RKO (cell line): ENCODE results near the gene EPHA8.

Experiments used
- DNase-seq: peaks from one replicate; pipeline ENCODE4 v3.0.0-alpha.2; 2016; ENCODE audit warnings: low spot score

EPHA8 gene

DNA sequence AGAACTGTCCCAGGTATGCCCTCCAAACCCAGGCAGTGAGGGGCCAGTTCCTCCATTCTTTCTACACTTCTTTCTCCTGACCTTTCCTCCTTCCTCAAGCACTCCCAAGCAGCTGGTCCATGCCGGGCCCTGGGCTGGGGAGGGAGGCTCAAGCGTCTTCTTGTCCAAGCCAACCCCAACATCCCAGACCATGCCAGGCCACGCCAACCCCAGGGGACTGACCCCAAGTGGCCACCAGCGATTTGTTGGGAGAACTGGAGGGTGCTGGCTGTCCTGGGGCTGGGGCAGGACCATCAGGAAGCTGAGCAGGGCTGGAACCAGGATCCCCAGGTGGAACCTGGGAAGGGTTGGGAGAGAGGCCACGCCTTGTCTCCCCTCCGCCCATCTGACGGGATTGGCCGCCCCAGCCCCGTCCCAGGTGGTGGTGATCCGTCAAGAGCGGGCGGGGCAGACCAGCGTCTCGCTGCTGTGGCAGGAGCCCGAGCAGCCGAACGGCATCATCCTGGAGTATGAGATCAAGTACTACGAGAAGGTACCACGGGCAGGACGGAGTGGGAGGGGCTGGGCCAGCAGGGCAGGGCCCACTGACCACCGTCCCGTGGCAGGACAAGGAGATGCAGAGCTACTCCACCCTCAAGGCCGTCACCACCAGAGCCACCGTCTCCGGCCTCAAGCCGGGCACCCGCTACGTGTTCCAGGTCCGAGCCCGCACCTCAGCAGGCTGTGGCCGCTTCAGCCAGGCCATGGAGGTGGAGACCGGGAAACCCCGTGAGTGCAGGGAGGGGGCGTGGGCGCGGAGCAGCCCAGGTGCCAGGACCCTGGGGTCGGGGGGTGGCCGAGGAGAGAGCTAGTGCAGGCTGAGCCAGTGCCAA lies 29.9 kb downstream of the EPHA8 start:
- DNase-seq = no peak

DNA sequence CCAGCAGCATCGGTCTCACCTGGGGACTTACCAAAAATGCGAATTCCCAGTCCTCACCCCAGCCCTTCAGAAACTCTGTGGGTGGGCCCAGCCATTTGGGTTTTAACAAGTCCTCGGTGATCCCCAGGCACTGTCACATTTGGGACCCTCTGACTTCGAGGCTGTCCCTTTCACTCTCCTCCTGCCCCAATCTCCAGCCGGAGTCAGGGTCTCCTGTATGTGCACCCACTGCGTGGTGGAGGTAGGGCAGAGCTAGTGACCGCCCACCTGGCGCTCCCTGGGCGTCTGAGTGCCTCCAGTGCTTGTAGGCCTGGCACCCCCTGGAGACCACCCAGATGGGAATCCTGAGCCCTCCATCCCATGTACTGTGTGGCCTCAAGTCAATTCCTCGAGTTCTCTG lies 31.1 kb downstream of the EPHA8 start:
- DNase-seq = no peak

DNA sequence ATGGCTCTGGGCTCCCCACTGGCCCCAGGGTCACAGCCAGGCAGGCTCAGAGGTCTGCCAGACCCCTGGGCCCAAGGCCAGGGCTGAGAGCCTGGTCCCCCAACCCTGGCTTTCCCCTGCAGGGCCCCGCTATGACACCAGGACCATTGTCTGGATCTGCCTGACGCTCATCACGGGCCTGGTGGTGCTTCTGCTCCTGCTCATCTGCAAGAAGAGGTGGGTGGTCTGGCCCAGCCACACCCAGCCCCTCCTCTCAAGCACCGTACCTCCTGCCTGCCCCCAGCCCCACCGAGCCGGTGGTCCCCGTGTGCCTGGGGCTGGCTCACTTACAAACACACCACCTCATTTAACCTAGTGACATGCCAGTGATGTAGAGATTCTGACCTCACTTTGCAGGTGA lies 31.8 kb downstream of the EPHA8 start:
- DNase-seq = no peak

DNA sequence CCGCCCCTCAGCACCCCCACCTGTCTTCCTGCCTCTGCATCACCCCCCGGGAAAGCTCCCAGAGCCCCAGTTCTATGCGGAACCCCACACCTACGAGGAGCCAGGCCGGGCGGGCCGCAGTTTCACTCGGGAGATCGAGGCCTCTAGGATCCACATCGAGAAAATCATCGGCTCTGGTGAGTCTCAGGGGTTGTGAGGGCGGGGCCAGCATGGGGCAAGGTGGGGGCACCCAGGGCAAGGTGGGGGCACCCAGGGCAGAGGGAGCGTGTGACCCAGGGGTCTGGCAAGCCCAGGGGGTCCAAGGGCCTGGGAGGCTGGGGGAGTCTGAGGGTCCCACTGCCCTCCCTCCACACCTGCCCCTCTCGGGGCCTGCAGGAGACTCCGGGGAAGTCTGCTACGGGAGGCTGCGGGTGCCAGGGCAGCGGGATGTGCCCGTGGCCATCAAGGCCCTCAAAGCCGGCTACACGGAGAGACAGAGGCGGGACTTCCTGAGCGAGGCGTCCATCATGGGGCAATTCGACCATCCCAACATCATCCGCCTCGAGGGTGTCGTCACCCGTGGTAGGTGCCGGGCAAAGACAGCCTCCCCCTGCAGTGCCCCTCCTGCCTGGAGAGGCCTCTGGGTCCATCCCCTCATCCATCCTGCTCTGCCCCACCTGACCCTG lies 34.1 kb downstream of the EPHA8 start:
- DNase-seq = no peak

DNA sequence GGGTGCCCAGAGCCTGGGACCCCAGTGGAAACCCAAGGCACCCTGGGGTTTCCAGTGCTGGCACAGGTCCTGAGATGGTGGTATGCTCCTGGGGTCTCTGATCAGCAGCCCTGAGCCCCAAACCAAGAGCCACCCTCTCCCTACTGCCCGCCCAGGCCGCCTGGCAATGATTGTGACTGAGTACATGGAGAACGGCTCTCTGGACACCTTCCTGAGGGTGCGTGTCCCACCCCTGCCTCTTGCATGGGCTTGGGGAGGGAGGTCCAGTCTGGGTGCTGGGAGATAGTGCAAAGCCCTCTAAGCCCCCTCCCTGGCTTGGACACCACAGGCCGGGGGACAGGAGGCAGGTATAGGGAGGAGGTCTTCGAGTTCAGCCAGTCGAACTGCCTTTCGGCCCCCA lies 34.7 kb downstream of the EPHA8 start:
- no peak for DNase-seq

DNA sequence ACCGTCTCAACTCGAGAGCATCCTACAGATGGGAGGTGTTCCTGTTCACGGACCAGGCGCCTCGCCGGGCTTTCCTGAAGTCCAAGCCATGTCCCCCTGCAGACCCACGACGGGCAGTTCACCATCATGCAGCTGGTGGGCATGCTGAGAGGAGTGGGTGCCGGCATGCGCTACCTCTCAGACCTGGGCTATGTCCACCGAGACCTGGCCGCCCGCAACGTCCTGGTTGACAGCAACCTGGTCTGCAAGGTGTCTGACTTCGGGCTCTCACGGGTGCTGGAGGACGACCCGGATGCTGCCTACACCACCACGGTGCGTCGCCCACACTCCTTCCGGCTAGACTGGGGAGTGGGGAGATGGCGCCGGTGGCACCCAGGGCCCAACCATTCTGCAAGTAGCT lies 35.4 kb downstream of the EPHA8 start:
- DNase-seq = no peak

DNA sequence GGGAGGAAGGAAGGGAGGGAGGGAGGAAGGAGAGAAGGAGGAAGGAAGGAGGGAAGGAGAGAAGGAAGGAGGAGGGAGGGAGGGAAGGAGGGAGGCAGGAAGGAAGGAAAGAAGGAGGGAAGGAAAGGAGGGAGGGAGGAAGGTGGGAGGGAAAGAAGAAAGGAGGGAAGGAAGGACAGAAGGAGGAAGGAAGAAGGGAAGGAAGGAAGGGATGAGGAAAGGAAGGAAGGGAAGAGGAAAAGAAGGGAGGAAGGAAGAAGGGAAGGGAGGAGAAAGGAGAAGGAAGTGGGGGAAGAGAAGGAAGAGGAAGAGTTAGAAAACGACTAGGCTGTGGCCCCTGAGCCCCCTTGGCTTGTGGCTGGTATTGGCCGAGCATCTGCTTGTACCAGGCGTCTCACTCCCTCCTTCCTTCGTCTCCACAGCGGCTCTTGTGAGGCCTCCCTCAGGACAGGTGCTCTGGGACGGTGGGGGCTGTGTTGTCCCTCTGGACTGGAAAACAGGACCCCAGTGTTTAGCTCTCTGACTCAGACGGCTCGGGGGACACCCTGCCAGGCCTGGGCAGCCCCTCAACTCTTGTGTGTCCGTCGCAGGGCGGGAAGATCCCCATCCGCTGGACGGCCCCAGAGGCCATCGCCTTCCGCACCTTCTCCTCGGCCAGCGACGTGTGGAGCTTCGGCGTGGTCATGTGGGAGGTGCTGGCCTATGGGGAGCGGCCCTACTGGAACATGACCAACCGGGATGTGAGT lies 37.0 kb downstream of the EPHA8 start:
- DNase-seq = no peak

DNA sequence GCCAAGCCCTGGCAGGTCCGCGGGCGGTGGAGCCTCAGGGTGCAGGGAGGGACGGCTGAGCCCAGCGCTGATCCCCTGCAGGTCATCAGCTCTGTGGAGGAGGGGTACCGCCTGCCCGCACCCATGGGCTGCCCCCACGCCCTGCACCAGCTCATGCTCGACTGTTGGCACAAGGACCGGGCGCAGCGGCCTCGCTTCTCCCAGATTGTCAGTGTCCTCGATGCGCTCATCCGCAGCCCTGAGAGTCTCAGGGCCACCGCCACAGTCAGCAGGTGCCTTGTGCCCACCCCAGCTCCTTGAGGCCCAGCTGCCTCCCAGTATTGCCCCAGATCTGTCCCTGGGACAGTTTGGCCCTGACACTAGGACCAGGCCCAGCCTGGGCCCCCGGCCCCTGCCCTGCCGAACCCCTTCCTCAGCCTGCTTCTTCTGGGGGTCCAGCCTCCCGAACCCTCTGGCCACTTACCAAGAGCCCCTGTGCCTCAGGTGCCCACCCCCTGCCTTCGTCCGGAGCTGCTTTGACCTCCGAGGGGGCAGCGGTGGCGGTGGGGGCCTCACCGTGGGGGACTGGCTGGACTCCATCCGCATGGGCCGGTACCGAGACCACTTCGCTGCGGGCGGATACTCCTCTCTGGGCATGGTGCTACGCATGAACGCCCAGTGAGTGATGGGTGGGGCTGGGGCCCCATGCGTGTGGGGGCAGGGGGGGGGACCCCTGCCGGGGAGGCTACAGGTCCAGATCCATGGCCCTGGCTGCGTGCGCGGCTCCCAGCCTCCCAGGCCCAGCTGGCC lies 37.7 kb downstream of the EPHA8 start:
- no peak for DNase-seq

DNA sequence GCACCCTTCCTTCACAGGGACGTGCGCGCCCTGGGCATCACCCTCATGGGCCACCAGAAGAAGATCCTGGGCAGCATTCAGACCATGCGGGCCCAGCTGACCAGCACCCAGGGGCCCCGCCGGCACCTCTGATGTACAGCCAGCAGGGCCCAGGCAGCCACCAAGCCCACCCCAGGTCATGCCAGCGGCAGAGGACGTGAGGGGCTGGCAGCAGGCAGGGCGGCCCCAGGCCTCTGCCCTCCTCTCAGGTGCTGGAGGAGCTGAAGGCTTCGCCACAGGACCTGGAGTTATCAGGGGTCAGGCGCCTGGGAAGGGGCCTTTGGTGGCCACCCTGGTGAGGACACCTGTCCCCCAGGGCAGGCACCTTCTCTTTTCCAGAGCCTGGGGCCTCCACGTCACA lies 38.3 kb downstream of the EPHA8 start:
- no peak for DNase-seq

DNA sequence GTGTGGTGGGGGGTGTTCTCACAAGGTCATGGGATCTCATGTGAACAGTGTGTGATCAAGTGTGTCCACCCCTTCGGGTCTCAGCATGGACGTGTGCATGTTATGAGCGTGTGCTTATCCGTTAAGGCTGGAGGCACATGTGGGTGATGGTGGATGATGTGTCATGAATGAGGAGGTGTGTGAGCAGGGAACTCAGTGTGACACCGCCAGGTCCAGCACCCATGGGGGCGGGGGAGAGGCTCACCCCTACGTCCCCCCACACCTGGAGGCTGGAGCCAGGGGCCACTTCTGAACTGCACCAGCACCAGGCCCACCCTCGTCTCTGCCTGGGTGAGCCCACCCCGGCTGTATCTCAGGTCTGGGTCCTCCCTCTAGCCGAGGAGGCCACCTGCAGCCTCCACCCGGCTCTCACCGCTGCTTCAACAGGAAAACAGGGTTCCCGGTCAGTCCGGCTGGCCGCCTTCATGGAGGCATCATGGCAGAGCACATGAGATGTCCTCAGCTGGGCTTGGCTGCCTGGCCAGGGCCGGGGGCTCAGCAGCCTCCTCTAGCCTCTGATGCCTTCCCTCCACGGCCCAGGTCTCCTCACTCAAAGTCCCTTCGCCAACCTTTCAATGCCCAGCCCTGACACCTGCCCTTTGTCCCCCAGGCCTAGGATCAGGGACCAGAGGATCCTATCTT lies 38.9 kb downstream of the EPHA8 start:
- DNase-seq = no peak

DNA sequence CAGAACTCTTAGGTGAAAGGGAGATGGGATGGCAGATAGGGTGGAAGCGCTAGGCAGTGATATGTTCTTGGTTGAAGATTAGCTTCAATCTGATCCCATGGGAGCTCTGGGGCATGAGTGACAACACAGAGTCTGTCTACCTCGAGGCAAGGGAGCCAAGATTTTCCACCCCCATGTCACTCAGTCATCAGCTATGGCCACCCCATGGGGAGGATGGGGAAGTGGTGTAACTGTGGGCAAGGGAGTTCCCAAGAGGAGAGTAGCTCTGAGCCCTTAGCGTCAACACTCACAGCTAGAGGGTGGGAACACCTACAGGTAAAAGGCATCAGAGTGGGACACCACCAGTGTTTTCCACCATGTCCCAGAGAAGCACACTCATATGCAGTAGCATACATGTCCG lies 42.9 kb downstream of the EPHA8 start:
- no peak for DNase-seq

DNA sequence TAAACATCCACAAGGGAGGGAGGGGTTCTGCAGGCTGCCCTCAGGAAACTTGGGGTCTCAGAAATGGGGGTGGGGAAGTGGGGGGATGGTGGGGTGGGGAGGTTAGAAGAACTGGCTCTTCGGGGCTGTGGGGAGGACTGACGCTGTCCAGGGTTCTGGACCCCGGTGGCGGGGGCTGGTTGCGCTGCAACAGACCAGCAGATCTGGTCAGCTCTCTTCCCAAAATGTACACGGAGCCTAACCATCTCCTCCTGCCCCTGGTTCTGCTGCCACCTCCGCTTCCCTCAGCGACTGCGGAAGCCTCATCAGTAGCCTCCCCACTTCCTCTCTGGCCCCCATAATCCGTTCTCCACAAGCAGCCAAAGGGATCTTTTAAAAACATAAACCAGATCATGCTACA lies 43.9 kb downstream of the EPHA8 start:
- DNase-seq = no peak

DNA sequence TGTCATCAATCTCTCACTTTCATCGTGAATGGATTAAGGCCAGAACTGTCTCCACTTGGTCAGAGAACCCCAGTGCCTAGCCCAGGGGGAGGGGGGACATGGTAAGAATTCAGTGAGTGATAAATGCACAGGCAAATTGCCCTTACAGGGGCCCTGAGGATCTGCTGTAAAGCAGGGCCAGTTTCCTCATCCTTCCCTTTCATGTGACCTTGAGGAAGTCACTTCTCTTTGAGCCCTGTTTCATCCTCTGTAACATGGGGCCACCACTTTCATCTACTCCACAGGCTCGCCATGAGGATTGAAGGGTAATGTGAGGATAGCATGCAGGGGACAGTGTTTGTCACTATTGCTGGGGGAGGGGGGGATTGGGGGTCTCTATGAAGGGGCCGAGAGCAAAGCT lies 45.1 kb downstream of the EPHA8 start:
- no peak for DNase-seq

DNA sequence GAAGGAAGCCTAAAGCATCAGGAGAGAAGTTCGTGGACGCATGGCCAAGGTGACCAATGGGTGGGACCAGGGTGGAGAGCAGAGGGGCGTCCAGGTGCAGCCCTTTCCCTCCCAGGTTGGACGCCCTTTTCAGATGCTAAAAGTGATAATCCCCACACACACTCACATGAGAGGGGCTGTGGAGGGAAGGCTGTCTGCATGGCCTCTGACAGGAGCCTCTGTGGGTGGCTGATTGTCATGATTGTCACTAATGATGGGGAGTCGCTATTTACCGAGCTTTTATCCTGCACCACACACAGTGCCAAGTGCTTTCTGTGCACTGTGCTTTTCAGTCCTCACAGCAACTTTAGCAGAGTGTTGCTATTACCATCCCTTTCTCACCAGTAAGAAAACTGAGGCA lies 46.0 kb downstream of the EPHA8 start:
- no peak for DNase-seq

DNA sequence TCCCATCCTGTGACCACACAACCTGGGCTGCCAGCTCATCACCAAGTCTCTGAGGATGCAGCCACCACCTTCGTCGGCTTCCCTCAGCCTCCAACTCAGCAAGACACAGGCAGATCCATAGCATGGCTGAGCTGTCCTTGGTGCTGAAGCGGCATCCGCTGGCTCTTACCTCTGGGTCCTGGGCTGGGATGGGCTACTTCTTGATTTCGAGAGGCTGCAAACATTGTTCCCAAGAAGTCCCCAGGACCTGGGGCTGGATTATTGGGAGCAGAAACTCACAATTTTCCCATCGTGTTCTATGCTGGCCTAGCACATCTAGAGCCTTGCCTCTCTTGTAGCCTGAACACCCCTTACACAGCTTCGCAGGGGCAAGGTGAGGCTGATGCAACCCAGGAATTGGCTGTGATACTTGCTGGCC lies 48.2 kb downstream of the EPHA8 start:
- peak; percentile 76 for DNase-seq

DNA sequence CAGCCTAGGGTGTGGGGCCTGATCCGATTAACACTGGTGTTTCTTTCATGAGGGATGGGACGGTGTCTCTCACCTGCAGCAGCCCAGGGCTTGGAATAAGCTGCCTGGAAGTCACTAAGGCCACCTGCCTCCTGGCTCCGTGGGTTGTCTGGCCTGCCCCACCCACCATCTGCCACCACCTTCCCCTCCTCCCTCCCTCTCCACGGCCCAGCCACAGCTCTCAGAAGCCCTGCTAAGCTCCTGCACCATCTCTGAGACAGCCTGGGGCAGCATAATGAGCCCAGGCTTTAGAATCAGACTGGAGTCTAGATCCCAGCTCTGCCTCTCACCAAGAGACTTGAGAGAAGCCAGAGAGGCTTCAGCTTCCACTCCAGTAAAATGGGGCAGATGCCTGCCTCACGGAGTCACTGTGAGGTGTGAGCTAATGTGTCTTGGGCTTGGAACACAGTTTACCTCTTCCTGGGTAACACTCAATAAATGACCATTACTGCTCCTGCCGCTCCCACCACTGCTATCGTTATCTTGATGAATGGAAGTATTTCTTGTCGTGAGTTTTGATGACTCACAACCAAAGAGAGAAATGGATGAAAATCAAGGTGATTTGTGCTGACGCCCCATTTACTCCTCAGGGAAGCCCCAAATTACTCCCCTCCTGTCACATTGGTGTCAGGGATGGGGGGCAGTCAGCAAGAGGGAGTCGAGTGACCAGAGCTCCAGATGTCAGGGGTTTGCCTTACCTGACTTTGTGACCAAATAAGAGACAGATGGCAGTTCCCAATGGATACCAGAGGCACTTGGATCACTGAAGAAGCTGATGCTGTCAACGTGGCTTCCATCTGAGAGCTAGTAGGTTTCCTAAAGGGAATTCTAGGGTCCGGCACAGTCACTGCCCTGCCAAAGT lies 49.6 kb downstream of the EPHA8 start:
- DNase-seq = no peak

DNA sequence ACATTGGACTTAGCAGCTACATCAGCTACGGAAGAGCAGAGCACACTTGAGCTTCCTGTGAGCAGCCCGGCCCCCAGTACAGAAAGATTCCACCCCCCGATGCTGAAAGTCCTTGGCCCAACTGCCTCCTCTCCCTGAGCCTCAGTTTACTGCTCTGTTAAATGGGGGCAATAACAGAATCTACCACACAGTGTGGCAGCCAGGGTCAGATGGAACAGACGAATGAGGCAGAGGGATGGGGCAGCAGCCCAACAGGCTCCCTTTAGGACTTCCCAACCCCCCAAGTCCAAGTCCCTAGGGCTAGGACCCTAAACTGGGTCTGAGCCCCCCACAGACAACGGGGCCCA lies 50.3 kb downstream of the EPHA8 start:
- DNase-seq = no peak

DNA sequence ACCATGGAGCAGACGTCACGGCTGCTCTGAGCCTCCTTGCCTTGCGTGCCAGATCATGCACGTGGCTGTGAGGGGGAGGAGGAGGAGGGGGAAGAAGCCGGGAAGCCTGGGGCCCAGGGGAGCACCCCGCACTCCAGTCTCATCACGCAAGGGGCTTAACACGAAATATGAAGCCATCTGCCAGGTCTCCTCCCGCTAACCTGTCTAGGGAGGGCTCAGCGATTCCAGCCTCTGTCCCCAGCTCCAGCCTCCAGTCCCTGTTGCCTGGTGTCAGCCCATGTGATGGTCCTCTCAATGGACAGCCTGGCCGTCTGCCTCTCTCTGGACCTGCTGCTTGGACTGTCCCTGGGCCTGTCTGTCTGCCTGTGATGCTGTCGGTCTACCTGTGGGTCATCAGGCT lies 50.7 kb downstream of the EPHA8 start:
- DNase-seq = no peak

DNA sequence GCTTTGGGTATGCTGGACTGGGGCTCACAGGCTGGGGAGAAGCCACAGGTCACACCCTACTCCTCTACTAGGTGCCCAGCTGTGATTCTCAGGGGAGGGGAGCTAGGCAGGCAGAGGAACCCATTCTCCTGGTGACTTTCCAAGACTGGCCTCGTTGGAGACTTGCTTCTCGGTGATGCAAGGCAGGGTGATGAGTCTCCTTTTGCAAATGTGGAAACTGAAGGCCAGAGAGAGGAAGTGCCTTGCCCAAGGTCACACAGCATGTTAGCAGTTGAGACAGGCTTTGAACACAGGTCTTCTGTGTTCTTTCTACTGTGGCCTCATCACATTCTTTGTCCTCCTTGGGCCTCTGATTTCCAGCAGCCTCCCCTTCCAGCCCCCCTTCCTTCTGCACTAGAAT lies 52.6 kb downstream of the EPHA8 start:
- no peak for DNase-seq

DNA sequence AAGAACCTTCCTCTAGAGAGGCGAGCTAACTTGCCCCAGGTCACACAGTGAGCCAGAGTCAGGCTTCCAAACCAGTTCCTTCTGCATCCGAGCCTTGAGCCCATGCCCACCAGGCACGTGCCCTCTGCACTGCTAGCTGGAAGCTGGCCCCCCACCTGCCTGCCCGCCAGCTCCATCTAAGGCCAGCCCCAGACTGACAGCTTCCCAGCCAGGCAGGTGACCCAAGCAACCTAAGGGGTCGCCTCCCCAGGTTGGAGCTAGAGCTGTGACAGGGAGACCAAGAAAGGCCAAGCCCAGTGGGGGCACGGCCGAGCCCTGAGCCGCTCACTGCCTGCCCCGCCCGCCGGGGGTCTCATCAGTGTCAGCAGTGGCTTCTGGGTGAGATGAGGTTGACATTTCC lies 53.3 kb downstream of the EPHA8 start:
- no peak for DNase-seq

DNA sequence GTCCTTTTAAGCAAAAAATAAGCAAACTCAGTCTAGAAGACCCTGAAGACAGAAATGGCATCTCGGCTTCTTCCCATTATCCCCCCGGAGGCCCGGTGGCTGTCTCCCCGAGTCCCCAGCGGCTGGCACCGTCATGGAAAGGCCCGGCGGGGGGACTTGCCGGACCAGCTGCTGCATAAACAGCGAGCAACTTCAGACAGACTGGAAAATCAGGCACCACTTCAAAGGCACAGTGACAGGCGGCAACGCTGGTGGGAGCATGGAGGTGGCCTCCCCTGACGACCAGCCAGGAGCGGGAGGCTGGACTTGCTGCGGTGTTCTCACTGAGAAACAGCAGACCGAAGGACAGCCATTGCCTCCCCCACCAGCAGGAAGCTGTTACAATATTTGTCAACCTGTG lies 54.8 kb downstream of the EPHA8 start:
- no peak for DNase-seq
